GM18526 (cell line): Measurements from ENCODE around the gene GPR22.

Source experiments
- POLR2A ChIP-seq: IDR thresholded peaks from 3 replicates; pipeline ENCODE4 v1.6.1; 2011; ENCODE audit not compliant: insufficient read length; ENCODE audit errors: extremely low read depth

GPR22 gene, protein sequence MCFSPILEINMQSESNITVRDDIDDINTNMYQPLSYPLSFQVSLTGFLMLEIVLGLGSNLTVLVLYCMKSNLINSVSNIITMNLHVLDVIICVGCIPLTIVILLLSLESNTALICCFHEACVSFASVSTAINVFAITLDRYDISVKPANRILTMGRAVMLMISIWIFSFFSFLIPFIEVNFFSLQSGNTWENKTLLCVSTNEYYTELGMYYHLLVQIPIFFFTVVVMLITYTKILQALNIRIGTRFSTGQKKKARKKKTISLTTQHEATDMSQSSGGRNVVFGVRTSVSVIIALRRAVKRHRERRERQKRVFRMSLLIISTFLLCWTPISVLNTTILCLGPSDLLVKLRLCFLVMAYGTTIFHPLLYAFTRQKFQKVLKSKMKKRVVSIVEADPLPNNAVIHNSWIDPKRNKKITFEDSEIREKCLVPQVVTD

DNA sequence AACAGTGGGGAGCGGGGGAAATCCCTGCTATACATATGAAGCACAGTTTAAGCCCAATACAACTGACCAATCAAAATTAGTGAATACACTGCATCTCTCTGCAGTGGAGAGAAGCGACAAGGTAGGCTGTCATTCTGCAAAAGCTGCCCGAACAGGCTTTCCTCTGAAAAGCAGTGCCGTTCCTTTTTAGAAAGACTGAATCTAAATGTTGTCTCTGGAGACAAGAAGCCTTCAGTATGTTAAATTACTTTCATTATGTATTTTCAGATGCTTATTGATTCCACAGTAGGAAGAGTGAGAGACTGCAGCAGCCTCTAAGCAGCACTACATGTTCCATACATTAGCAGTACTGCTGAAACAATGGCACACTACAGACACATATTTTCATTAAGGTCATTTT is at the start of gene GPR22:
GPR22 (plus strand) TSS at position 129 of the 400 bp plus-strand sequence. CDS start 4,004 bp downstream, outside the sequence.
- TF ChIP-seq POLR2A: no peak

DNA sequence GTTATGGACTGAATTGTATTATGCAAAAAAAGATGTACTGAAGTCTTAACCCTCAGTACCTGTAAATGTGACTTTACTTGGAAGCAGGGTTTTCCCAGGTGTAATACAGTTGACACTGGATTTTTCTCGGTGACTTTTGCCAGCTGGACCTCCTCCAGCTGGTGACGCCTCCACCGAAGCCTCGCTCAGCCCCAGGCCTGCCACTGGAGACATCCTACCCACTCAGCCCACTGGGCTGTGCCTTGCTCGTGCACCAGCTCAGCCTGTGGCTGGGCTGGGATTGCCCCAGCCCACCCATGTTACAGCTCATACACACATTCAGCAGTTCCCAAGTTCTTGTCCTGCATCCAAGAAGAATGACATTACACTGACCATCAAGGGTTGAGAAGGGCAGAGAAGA is 42.4 kb upstream of the GPR22 start:
- TF ChIP-seq POLR2A: no peak

DNA sequence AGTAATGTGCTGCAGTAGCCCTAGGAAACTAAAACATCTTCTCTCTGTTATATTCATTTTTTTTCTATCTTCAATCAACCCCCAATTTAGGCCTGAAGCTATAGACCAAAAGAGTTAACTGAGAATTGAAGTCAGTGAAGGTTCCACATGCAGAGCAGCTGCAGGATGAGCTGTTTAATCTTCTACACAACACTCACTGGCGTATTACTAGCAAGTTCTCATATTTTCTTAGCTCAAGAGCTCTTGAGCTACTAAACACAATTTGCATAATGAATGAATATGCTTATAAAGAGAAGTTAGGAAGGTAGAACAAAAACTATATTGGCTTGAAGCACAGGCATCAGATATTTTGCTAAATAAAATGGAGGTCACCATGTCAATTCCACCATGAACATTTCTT is 41.2 kb upstream of the GPR22 start:
- no peak for TF ChIP-seq POLR2A

DNA sequence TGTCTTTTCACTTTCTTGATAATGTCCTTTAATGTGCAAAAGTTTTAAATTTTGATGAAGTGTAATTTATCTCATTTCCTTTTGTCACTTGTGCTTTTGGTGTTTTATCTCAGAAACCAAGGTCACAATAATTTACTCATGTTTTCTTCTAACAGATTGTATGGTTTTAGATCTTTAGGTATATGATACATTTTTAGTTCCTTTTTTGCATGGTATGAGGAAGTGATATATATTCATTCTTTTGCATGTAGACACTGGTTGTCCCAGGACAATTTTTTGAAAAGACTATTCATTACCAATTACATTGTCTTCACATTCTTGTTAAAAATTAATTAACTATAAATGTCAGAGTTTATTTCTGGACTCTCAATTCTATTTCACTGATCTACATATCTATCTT is 39.8 kb upstream of the GPR22 start:
- TF ChIP-seq POLR2A: no peak

DNA sequence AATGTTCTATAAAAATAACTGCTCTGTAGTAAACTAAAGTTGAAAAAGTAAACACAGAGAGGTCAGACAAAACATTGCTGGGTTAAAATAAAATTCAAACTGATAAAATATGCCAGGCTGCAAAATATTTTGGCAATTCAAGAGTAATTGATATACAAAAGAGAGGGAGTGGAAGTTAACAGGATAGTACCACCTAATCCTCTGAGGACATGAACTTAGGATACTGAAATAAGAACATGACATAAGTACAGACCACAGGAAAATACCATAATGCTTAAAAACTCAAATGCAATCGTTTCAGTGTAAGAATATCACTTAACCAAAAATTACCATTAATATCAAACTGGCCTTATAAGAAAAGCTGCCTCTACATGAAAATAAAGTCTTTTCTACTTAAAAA is 37.6 kb upstream of the GPR22 start:
- TF ChIP-seq POLR2A: no peak

DNA sequence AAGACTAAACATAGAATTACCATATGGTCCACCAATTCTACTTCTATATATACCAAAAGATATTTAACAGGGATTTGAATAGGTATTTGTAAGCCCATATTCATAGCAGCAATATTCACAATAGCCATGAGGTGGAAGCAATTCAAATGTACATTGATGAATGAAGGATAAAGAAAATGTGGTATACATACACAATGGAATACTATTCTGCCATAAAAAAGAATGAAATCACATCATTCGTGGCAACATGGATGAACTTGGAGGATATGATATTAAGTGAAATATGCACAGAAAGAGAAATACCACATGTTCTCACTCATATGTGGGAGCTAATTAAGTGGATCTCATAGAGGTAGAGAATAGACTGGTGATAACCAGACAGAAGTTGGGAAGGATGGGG is 34.1 kb upstream of the GPR22 start:
- no peak for TF ChIP-seq POLR2A

DNA sequence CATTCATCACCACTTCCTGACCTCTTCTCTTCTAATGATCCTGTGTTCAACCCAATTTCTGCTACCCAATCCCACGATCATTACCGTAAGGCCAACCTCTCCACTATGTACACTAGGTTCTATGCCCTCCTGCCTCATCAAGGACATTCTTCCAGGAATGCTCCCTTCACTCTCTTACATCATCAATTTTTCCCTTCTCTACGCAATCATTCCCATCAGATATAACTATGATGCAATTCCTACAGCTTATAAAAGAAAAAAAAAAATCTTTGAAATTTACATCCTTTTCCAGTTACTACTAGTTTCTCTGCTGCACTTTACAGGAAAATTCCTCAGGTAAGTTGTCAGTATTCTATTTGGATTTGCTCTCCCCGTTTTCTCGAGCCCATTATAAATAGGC is 30.8 kb upstream of the GPR22 start:
- TF ChIP-seq POLR2A: no peak

DNA sequence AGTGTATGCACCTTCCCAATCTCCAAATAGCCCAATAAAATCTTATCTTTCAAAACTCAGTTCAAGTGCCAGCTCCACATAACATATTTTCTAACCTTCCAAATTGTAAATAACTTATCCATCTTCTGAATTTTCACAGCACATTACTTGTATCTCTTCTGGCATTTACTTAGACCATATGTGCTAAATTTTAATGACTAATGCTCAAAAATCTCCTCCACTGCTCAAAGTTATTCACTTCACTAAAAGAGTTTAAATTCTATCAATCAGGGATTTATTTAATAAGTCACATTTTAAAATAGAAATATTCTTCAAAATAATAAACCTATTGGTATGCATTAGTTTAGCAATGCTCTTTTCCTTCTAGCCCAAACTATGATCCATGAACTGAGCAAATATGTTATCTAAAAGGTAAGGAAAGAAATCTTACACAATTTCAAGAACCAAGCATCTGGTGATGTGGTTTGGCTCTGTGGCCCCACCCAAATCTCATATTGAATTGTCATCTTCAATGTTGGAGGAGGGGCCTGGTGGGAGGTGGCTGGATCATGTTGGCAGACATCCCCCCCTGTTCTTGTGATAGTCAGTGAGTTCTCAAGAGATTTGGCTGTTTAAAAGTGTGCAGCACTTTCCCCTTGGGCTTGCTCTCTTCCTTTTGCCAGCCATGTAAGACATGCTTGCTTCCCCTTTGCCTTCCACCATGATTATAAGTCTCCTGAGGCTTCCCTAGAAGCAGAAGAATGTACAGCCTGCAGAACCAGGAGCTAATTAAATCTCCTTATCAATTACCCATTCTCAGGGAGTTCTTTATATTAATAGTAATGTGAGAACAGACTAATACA is 28.1 kb upstream of the GPR22 start:
- no peak for TF ChIP-seq POLR2A

DNA sequence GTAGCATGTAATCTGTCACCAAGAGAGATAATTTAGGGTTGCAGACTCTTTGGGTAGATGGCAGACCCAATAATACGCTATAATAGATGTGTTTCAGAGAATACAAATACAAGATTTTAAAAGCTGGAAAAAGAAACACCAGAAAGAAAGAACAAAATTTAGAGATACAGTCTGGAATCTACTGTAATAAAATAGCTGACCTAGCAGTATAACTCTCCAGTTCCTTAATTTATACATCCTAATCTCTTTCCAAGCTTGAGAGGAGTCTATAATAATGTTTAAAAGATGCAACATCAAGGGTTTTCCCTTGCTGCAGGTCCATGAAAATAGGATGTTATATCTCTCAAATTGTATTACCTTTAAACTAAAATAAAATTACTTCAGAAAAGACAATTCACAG is 27.2 kb upstream of the GPR22 start:
- TF ChIP-seq POLR2A: no peak

DNA sequence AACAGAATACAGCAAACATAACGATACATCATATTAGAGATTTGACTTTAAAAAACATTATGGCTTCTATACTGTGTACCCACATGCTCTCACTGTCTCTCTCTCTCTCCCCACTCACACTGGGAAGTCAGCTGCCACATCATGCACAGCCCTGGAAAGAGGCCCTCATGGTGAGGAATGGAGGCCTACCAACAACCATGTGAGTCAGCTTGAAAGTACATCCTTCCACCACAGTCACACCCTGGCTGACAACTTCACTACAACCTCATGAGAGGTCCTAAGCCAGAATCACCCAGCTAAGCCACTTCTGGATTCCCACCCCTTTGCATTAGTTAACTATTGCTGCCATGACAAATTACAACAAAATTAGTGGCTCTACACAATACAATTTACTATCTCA is 23.3 kb upstream of the GPR22 start:
- no peak for TF ChIP-seq POLR2A

DNA sequence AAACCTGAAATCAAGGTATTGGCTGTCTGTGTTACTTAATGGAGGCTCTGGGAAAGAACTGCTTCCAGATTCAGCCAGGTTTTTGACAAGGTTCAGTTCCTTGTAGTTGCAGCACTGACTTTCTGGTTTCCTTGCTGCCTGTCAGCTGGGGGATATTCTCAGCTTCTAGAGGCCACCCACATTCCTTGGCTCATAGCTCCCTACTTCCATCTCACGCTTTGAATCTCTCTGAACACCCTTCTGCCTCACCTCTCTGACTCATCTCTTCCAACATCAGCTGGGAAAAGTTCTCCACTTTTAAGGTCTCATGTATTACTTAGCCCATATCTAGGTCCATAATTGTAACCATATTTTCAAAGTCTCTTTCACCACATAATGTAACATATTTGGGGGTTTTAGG is 22.9 kb upstream of the GPR22 start:
- no peak for TF ChIP-seq POLR2A

DNA sequence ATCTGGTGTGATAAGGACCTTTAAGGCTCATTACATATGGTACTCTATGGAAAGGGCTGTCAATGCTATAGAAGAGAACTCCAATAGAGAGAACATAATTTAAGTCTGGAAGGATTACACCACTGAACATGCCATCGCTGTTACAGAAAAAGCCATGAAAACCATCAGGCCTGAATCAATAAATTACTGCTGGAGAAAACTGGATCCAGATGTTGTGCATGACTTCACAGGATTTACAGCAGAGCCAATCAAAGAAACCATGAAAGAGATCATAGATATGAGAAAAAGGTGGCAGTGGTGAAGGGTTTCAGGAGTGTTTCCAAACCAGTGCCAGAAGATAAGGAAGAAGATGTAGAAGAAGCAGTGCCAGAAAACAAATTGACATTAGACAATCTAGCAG is 18.9 kb upstream of the GPR22 start:
- TF ChIP-seq POLR2A: no peak

DNA sequence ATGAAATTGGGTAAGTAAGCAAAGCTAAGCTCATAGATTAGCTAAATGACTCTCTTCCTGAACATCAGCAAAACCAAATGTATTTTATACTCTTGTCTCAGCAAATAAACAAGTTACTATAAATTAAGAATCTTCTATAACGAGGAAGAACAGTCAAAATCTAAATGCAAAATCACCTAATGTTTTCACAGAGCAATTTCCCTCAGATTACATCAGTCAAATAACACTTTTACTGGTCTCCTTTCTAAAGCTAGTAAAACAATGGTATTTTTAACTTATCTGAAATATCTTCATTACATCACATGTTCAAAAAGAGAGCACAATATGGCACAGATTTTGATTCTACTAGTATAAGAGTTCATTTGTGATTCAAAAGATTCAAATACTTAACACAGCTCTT is 16.5 kb upstream of the GPR22 start:
- TF ChIP-seq POLR2A: no peak

DNA sequence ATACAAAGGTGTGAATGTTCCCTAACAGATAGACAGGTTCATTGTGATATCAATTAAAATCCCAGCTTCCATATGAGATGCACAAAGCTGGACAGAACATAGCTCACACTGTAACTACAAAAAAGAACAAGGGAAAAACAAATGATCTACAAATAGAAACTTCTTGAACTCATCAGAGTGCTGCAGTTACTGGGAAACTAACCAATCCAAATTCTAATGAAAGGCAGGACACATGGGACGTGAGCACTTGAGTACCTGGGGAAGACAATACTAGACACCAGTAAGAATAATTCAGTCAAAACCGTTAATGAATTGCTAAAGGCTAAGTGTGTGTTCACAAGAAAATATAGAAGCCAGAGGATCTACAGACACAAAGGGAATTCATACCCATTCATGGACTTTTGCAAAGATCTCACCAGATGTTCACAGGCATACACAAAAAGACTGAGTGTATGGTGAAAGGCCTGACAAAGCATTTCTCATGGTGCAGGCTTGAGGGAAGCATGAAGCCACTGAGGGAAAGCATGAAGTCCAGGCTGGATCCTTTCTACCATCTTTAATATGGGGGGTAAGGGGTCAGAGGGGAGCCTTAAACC is 7.8 kb upstream of the GPR22 start:
- TF ChIP-seq POLR2A: no peak

DNA sequence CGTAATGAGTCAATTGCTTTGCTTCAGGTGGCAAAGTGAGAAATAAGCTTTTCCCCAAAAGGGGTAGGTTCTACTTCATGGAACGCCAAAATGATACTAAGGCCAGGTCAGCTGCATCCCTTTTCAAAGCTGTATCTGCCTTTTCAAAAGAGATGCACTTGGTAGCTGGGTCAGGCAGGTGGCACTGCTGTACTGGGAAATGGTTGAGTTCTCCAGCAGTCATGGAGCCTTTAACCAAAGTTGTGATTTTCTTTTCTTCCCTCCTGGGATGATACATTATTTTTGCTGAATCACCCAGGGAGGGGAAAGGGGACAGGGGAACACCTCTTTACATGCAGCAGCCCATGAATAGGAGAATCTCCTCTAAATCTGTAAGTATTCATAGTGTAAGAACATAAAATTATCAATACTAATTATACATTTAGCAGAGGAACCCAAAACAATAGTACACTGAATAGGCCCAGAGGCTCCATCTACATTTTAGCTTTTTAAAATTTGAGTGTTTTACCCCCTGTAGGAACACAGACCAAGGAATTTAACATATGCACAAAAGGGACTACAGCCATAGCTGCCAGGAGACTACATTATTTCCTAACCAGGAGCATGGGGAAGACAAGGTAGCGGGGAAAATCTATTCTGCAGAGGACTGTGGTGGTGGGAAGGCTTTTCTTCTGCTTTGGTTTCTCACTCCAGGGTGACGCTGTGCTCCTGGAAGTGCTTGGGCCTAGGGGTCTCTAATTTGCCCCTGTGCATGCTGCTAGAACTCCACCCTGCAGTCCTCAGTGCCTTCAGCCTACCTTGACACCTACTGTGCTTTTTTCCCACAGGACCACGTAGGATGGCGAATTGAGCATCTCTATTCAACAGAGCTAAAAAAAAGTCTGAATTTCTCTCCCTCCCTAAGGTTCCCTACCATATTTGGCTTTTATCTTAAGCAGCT is 6.4 kb upstream of the GPR22 start:
- no peak for TF ChIP-seq POLR2A
